HG02981 (cell line): ENCODE measurements around the gene ZFP37.
"Not testable (repeated sequence)": the region's sequence is repeated elsewhere in the genome, so short reads cannot be mapped to it uniquely, and the experiment has no call there.

ENCODE experiments used
- ATAC-seq: cut with Tn5 transposase; IDR thresholded peaks from one replicate; pipeline ENCODE4 v1.9.1; 2021; ENCODE audit warnings: mild to moderate bottlenecking, moderate library complexity; ENCODE audit not compliant: unreplicated experiment

Gene ZFP37

DNA sequence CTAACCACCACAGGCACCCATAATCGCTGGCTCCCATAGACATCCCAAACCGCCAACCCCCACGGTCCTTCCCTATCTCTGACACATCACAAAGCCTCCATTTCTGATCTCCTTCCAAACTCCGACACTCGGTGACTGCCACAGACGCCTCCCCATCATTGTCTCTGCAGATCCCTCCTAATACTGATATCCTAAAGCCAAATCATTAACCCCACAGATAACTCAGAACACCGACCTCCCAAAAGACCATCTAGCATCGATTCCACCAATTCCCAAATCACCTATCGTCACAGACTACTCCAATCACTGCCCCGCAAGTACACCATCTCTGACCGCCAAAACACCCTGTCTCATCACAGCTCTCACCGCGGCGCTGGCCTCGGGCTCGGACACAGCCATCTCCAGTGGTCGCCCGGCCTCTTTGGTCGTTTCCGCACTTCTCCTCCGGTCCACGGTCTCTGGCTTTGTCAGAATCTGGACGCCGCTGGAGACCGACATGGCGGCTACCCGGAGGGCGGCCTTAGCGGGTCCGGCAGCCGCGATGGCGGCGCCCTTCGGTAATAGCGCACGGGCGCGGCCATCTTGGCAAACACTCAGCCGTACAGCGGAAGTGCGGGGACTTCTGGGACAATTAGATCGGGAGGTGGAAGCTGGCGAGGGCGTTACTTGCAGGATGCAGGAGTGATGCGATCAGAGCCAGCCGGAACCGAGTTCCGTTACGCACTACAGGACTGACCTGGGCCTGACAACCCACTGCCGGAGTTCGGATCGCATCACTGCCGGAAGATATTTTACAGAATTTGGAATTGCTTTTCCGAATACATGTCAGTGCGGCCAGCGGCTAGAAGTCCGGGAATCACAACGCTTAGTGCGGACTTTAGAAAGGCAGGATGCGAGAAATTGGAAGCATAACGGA, at the start of gene ZFP37:
Gene ZFP37 (minus strand): TSS at position 534 of the 916 bp plus-strand sequence. CDS start 36 bp downstream, at position 498.
- peak; percentile 96 for ATAC-seq

DNA sequence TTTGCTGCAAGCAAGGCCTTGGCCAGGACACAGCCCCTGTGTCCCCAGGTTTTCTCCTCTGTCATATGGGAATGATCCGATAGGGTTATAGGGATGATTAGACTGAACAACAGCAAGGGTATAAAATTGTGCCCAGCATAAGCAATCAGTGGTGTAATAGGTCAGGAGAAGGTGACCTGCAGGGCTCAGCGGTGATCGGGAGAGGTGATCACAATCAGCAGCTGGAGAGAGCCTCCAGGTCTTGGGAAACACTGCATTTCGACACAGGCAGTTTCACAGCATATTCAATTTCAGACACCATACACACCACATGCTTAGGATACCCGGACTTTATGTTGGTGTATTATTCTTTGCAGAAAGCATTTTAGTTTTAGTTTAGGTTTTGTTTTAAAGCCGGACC, 48.8 kb upstream of the ZFP37 start:
- ATAC-seq: not testable (repeated sequence)

DNA sequence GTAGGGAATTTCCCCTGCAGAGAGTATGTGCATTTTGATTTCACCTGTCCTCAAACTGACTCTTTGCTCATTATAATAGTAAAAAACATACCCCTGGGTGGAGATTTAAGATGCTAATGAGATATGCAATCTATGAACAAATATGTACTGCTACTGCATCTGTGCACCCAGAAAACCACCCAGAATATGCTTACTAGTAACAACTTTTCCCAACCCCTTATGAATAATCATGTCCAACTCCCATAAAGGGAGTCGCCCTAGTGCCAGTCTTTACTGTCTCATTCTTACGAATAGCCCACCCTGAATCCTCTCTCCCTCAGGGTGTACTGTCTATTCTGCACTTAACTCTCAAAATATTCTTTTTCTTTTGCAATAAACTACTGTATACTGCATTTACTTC, 39.0 kb upstream of the ZFP37 start:
- ATAC-seq: no peak

DNA sequence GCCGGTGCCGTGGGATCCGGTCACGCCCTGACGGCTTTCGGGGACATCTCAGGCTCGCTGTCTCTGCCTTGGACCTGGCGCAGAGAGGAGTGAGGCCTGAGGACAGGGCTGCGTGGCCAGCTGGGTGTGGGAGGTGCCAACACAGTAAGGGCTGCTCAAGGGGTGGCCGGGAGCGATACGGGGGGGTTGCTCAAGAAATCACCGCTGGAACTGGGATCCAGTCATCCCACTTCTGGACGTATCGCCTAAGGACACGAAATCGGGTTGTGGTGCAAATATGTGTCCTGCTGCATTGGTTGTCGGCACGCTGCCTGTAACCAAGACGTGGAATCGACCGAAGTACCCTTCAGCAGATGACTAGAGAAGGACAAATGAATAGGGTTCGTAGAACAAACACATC, 33.4 kb upstream of the ZFP37 start:
- not testable (repeated sequence) for ATAC-seq

DNA sequence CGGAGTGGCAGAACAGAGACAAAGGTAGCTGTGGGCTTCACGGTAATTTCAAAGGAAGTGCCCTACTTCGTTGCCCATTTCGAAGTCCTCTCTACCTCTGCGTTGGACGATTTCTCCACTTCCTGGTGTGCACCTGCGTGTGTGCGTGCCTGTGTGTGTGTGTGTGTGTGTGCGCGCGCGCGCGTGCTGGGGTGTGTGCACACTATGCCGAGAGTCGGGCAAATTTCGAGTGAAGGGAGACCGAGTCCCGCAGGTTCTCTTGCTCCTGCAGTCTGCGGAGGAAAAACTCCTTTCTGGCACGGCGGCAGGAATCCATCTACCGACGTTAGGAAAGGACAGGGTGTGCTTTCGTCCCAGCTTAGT, 32.6 kb upstream of the ZFP37 start:
- ATAC-seq: not testable (repeated sequence)

DNA sequence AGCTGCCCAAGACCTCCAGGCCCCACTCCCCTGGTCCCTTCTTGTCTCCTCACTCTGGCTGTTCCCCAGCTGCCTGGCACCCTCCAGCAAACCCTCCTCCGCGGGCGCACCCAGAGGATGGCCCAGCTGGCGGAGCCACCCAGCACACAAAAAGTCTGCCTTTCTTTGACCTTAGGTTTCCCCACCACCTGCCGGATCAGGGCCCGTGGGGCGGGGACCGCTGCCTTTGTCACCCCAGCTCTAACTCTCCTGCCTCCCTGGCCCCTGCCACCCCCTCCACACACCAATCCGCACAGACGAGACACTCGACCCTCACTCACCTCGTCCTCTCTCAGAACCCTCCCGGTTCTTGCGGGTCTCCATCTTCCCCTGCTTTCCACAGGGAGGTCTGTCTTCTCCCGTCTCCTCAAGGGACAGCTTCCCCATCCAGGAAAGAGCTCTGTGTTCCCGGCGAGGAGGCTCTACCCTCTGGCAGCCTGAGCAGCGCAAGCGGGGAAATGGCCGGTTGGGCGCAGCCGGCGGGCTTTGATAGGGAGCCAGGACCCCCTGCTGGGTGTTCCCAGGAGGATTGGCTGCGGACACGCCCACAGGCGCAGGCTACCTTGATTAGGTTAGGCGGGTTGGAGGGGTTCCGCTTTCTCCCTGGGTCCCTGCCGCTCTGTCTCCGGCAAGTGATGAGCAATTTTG, 32.1 kb upstream of the ZFP37 start:
- ATAC-seq: not testable (repeated sequence)

DNA sequence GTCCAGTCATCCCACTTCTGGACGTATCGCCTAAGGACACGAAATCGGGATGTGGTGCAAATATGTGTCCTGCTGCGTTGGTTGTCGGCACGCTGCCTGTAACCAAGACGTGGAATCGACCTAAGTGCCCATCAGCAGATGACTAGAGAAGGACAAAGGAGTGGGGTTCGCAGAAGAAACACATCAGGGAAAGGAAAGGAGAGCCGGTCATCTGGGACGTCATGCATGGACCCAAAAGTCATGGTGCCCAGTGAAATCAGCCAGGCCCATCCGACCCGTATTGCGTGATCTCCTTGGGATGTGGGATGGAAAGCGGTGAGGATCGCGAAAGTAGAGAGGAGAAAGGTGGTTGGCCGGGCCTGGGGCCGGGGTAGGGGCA, 6.4 kb upstream of the ZFP37 start:
- ATAC-seq: not testable (repeated sequence)

DNA sequence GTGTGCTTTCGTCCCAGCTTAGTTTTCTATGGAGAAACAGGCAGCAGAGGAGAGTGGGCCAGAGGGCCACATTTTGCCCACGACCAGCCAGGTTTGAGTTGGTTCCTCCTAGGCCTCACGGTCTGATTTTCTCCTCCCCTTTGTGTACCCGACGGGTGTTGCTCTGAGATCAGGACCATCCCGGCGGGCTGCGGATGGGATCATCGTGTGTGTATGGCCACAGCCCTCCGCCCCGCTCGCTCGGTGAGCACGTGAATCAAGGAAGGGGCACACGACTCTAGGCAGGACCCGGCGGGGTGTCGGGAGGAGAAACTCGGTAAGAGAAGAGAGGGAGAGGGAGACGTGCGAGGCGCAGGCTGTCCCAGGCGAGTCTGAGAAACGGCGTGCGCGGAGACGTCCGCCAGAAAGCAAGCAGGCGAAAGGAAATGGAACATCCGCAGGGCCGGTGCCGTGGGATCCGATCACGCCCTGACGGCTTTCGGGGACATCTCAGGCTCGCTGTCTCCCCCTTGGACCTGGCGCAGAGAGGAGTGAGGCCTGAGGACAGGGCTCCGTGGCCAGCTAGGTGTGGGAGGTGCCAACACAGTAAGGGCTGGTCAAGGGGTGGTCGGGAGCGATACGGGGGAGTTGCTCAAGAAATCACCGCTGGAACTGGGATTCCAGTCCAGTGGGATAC, 5.9 kb upstream of the ZFP37 start:
- ATAC-seq: not testable (repeated sequence)

DNA sequence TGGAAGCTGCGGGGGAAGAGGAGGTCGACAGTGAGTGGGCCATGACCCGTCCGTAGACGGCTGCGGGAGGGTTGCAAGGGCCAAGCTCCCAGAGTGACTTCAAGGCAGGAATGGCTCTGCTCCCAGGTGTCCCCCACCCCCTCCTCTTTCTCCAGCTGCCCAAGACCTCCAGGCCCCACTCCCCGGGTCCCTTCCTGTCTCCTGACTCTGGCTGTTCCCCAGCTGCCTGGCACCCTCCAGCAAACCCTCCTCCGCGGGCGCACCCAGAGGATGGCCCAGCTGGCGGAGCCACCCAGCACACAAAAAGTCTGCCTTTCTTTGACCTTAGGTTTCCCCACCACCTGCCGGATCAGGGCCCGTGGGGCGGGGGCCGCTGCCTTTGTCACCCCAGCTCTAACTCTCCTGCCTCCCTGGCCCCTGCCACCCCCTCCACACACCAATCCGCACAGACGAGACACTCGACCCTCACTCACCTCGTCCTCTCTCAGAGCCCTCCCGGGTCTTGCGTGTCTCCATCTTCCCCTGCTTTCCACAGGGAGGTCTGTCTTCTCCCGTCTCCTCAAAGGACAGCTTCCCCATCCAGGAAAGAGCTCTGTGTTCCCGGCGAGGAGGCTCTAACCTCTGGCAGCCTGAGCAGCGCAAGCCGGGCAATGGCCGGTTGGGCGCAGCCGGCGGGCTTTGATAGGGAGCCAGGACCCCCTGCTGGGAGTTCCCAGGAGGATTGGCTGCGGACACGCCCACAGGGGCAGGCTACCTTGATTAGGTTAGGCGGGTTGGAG, 4.7 kb upstream of the ZFP37 start:
- ATAC-seq: not testable (repeated sequence)

DNA sequence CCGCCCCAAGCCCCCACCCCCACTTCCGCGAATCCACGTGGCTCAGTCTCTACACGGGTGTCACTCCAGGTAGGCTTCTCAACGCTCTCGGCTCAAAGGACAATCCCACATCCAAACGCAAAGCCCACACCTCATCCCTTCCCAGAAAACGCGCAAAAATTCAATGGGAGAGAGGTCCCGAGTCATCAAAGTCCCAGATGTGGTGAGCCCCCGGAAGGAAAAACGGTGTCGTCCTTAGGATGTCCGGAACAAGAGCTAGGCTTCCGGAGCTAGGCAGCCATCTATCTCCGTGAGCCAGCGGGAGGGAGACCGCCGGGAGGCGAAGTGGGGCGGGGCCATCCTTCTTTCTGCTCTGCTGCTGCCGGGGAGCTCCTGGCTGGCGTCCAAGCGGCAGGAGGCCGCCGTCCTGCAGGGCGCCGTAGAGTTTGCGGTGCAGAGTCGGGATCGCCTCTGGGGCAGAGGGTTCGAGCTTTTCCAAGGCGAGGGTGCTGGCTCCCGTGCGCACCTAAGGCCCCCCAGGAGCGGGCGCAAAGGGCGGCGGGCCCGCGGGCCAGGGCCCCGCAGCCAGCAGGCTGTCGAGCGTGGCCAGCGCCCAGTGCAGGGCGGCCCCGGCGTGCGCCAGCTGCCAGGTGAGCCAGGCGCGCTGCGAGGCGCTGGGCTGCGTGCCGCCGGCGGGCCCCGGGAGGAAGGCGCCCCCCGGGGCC, 3.2 kb upstream of the ZFP37 start:
- not testable (repeated sequence) for ATAC-seq

DNA sequence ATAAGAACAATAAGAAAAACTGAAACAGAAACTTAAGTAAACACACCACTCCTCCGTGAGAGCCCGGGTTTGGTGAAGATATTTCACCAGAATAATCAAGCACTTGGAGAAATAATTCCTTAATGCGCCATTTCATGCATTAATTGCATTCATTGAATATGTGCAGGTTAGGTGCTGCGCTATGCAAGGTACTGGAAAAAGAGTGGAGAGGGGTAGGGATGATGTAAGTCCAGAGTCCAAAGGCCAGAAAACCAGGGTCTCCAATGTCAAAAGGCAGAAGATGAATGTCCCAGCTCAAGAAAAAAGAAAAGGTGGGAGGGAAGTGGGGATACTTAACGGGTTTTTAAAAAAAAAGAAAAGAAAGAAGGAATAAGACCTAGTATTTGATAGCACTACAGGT, 669 bp upstream of the ZFP37 start:
- ATAC-seq: no peak

DNA sequence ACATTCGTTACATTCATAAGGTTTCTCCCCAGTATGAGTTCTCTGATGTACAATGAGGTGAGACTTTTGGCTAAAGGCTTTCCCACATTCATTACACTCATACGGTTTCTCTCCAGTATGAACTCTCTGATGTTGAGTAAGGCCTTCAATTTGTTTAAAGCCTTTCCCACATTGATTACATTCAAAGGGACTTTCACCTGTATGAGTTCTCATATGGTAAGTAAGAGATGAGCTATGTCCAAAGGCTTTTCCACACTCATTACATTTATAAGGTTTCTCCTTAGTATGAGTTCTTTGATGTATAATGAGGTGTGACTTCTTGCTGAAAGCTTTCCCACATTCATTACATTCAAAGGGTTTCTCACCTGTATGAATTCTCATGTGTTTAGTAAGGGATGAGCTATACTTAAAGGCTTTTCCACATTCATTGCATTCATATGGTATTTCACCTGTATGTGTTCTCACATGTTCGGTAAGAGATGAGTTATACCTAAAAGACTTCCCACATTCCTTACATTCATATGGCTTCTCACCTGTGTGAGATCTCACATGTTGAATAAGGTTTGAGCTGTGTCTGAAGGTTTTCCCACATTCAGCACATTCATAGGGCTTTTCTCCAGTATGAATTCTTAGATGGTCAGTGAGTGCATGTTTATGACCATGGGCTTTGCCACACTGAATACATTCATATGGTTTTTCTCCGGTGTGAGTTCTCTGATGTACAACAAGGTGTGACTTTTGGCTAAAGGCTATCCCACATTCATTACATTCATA, 13.5 kb downstream of the ZFP37 start:
- no peak for ATAC-seq

DNA sequence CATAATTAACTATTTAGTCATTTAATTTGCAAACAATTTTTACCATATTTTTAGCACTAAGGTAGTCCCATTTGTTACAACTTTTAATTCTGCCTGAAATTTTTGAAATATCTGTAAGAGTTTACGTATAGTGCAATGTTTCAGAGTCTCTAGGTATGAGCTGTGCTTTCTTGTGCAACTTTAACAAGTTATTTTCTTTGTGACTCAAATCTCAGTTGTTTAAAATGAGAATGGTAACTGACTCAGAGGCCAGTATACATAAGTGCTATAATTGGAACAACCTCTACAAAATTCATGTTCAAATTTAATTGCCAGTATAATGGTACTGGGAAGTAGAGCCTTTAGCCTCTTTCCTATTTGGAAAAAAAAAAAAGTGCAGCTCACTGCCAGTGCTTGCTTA, 30.3 kb downstream of the ZFP37 start:
- no peak for ATAC-seq

DNA sequence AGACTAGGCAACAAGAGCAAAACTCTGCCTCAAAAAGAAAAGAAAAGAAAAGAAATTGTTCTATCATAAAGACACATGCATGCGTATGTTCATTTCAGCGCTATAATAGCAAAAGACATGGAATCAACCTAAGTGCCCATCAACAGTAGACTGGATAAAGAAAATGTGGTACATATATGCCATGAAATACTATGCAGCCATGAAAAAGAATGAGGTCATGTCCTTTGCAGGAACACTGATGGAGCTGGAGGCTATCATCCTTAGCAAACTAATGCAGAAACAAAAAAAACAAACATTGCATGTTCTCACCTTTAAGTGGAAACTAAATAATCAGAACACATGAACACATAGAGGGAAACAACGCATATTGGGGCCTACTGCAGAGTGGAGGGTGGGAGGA, 38.3 kb downstream of the ZFP37 start:
- ATAC-seq: no peak

DNA sequence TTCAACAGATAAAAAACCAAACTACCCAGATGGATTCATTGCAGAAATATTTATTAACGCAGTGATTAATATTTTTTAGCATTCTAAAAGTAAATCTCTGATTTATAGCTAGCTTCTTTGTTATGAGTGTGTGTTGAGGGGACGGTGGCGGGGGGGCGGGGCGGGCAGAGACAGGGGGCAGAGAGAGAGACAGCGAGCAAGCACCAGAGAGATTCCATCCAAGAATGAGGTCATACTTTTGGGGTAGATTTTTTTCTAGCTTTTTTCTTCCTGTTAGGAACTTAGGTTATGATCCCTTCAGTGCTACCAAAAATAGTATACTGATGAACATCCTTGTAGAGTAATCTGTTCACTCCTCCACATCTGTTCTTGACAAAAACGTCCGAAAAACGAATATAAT, 44.0 kb downstream of the ZFP37 start:
- ATAC-seq: no peak

DNA sequence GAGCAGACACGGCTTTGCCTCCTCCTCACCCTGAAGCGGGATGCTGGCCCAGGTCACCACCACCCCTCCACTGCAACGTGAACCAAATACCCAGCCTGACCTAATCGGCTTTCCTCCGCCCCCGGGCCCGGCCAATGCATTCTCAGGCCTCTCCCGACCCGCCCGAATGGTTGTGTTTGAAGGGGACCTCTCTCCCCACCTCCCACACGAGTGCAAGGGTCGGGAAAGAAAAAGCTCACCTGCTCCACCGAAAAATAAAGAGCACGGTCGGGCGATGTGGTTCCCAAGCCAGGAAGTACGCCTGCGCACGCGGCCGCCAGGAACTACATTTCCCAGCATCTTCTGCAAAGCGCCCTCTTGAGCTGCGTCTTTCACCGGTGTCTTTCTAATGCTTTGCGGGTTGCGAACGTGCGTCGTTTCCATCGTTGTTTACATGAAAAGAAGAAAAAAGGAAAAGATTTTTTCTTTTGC, 44.6 kb downstream of the ZFP37 start, which contains the start of gene ZNF883:
Gene ZNF883 (minus strand): TSS at position 282 of the 471 bp plus-strand sequence.
- ATAC-seq: no peak

DNA sequence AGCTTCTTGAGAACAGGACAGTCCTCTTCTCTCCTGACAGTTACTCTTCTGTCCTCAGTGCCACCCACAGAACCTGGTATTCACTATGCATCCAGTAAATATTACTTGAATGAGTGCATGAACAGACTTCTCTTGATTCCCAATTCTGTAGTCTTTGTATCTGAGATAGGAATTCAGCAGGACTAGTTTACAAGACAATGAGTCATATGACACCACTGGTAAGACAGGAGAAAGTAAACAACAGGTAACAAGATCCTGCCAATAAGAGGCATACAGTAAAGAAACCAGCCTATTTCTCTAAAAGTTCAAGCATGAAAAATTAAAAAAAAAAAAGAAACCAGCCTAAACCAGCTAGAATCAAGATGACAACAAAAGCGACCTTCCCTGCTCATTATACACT, 50.7 kb downstream of the ZFP37 start:
- no peak for ATAC-seq

DNA sequence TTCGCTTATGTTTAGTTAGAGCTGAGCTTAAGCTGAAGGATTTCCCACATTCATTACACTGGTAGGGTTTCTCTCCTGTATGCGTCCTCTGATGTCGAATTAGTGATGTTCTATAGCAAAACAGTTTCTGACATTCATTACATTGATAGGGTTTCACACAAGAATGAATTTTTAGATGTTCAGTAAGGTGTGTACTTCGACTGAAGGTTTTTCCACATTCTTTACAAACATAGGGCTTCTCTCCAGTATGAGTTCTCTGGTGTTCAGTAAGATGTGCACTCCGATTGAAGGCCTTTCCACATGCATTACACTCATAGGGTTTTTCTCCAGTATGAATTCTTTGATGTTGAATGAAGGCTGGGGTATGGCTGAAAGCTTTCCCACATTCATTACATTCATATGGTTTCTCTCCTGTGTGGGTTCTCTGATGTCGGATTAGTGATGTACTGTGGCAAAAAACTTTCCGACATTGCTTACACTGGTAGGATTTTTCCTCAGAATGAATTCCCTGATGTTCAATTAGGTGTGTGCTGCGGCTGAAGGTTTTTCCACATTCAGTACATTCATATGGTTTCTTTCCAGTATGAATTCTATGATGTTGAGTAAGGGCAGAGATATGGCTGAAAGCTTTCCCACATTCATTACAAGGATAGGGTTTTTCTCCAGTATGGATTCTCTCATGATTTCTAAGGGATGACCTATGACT, 59.1 kb downstream of the ZFP37 start:
- no peak for ATAC-seq
